Uterus (tissue), 4 donors: ENCODE results near the gene PP2D1. TPM values are rescaled to one million over a fixed set of nuclear protein-coding genes. Genes with fewer than 3 reads are reported as not detected.
"Not testable (repeated sequence)": the region's sequence is repeated elsewhere in the genome, so short reads cannot be mapped to it uniquely, and the experiment has no call there.

Experiments used
- DNase-seq, 2 donors: peaks; one replicate each; pipeline ENCODE4 v3.0.0-alpha.2; 2019 to 2020
- H3K27ac ChIP-seq, 2 donors: fragments of 200-600 bp; sonication (generic); 1 replicate in 1 of 2; 2 replicates in 1 of 2; pipeline ENCODE4 v1.5.1; 2016 to 2018
- H3K27me3 ChIP-seq, 2 donors: fragments of 200-600 bp; sonication (generic); one replicate each; pipeline ENCODE4 v1.5.1; 2018 to 2019; ENCODE audit warnings: control low read depth in 1 of 2
- H3K36me3 ChIP-seq, 2 donors: fragments of 200-600 bp; sonication (generic); one replicate each; pipeline ENCODE4 v1.5.1; 2019; ENCODE audit warnings: control low read depth in 1 of 2
- H3K4me1 ChIP-seq, 2 donors: fragments of 200-600 bp; sonication (generic); one replicate each; pipeline ENCODE4 v1.5.1; 2018 to 2019; ENCODE audit warnings: control low read depth in 1 of 2
- H3K4me3 ChIP-seq, 2 donors: fragments of 200-600 bp; sonication (generic); 1 replicate in 1 of 2; 2 replicates in 1 of 2; pipeline ENCODE4 v1.5.1; 2018 to 2019; ENCODE audit warnings: mild to moderate bottlenecking in 1 of 2
- H3K9me3 ChIP-seq, 2 donors: fragments of 200-600 bp; sonication (generic); one replicate each; pipeline ENCODE4 v1.5.1; 2019; ENCODE audit warnings: control low read depth in 1 of 2
- CTCF ChIP-seq, 4 experiments: fragments of 200-600 bp in 2 of 4; fragments of 450-650 bp in 2 of 4; sonication (generic) in 2 of 4; IDR thresholded peaks; one replicate each; pipeline ENCODE4 v1.5.1; 2016 to 2019; ENCODE audit warnings: antibody characterized with exemption in 4 of 4, mild to moderate bottlenecking in 2 of 4, moderate library complexity in 1 of 4
- POLR2A ChIP-seq, 2 donors: fragments of 450-650 bp; IDR thresholded peaks; one replicate each; pipeline ENCODE4 v1.6.1; 2016; ENCODE audit warnings: antibody characterized with exemption in 2 of 2, mild to moderate bottlenecking in 1 of 2, moderate library complexity in 1 of 2
- intact Hi-C: fragments of 100-400 bp; cut with DNase I; formaldehyde crosslinking; loops from one replicate; pipeline ENCODE4 v1.15.1; 2023; ENCODE audit warnings: low total_unique reads
- total RNA-seq, 4 donors: library from RNA; depleted of rRNA in 3 of 4; stranded (reverse); fragments of >200 nt in 3 of 4; gene quantifications; one replicate each; pipeline versions ENCODE4 v1.1.0 to v1.2.4, GENCODE V29; 2014 to 2023
- donor health status: DM: yes; HTN: yes; CAD: no.

The PP2D1 gene
- total RNA-seq, 4 donors from 2014 or later: not detected

- intact Hi-C loops: no loop called here
Observed at GRCh38 chr3:20051123-20051806, 39.2 kb upstream of the PP2D1 start.

GRCh38 chr3:20047976-20048883 lies 36.2 kb upstream of the PP2D1 start:
- peaks cover 0 to 6% of the 10 kb centered on the region in 2 donors for H3K4me1 ChIP-seq
- no peaks in the 10 kb centered on the region for H3K27me3 ChIP-seq
- no peak overlapping the region for H3K4me3 ChIP-seq
- intact Hi-C loops: loop anchor here (10.0 kb wide), 1 partner anchor 103 kb away; the partner anchor contains the start of gene RAB5A
- H3K27ac ChIP-seq: peak overlapping the region; percentile 51 to 66
- no peak for TF ChIP-seq CTCF (IDR thresholded peaks at IDR 0.05)
- no peak for TF ChIP-seq POLR2A (IDR thresholded peaks at IDR 0.05)
- no peak for DNase-seq
- no peaks in the 10 kb centered on the region for H3K36me3 ChIP-seq
- no peaks in the 10 kb centered on the region for H3K9me3 ChIP-seq

More at GRCh38 chr3:20051123-20051806, 39.2 kb upstream of the PP2D1 start:
- Histone ChIP-seq H3K9me3 (no peaks in the 10 kb centered on the region), H3K4me1 (no peaks in the 10 kb centered on the region), H3K4me3 (no peak overlapping the region), H3K27me3 (no peaks in the 10 kb centered on the region), H3K27ac (no peak overlapping the region), H3K36me3 (no peaks in the 10 kb centered on the region)
- TF ChIP-seq POLR2A (IDR thresholded peaks at IDR 0.05): no peak
- no peak for TF ChIP-seq CTCF (IDR thresholded peaks at IDR 0.05)
- DNase-seq: no peak

GRCh38 chr3:20047341-20047779 lies 35.3 kb upstream of the PP2D1 start:
- H3K36me3 ChIP-seq: no peaks in the 10 kb centered on the region
- no peaks in the 10 kb centered on the region for H3K9me3 ChIP-seq
- no peak for TF ChIP-seq POLR2A (IDR thresholded peaks at IDR 0.05)
- TF ChIP-seq CTCF (IDR thresholded peaks at IDR 0.05): no peak
- no peak for DNase-seq
- peaks cover 0 to 9% of the 10 kb centered on the region in 2 donors for H3K4me1 ChIP-seq
- intact Hi-C loops: loop anchor here (10.0 kb wide), 1 partner anchor 103 kb away; the partner anchor contains the start of gene RAB5A
- H3K4me3 ChIP-seq: no peak overlapping the region
- H3K27ac ChIP-seq: peak overlapping the region; percentile 51 to 66
- H3K27me3 ChIP-seq: no peaks in the 10 kb centered on the region

GRCh38 chr3:20046556-20046955 lies 34.5 kb upstream of the PP2D1 start:
- DNase-seq: no peak
- H3K36me3 ChIP-seq: no peaks in the 10 kb centered on the region
- peaks cover 0 to 16% of the 10 kb centered on the region in 2 donors for H3K4me1 ChIP-seq
- H3K27me3 ChIP-seq: no peaks in the 10 kb centered on the region
- no peak for TF ChIP-seq POLR2A (IDR thresholded peaks at IDR 0.05)
- no peak for TF ChIP-seq CTCF (IDR thresholded peaks at IDR 0.05)
- H3K9me3 ChIP-seq: no peaks in the 10 kb centered on the region
- intact Hi-C loops: loop anchor here (10.0 kb wide), 1 partner anchor 102 kb away; the partner anchor contains the start of gene RAB5A
- H3K27ac ChIP-seq: peak overlapping the region; percentile 51 to 66
- H3K4me3 ChIP-seq: no peak overlapping the region

- DNase-seq, H3K27ac ChIP-seq: not testable (repeated sequence)
- intact Hi-C loops: loop anchor here (10.0 kb wide), 1 partner anchor 100 kb away; the partner anchor contains the start of gene RAB5A
Observed at GRCh38 chr3:20045141-20045540, 33.1 kb upstream of the PP2D1 start.

More at GRCh38 chr3:20045141-20045540, 33.1 kb upstream of the PP2D1 start:
- H3K27me3 ChIP-seq, H3K36me3 ChIP-seq, H3K9me3 ChIP-seq, H3K4me3 ChIP-seq: not testable (repeated sequence)
- H3K4me1 ChIP-seq: peaks cover 0 to 16% of the 10 kb centered on the region in 2 donors
